Measurements from ENCODE around the gene OSBPL6.

DNA sequence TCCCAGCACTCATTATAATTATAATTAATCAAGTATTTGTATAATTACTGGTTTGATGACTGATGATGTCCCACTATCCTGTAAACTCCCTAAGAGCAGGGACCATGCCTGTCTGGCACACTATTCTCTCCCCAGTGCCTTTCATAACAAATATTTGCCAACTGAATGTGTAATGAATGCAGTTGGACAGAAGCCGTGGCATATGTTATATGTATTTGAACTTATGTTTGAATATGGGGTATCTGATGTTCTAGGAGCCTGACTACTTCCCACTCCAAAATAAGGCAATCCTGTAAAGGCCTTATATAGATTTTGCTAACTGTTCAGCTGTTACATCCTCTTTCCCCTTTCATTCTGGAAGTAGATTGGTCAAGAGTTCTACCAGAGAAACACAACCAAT, 19.7 kb downstream of the OSBPL6 start:
- TF ChIP-seq, protein P1, sequence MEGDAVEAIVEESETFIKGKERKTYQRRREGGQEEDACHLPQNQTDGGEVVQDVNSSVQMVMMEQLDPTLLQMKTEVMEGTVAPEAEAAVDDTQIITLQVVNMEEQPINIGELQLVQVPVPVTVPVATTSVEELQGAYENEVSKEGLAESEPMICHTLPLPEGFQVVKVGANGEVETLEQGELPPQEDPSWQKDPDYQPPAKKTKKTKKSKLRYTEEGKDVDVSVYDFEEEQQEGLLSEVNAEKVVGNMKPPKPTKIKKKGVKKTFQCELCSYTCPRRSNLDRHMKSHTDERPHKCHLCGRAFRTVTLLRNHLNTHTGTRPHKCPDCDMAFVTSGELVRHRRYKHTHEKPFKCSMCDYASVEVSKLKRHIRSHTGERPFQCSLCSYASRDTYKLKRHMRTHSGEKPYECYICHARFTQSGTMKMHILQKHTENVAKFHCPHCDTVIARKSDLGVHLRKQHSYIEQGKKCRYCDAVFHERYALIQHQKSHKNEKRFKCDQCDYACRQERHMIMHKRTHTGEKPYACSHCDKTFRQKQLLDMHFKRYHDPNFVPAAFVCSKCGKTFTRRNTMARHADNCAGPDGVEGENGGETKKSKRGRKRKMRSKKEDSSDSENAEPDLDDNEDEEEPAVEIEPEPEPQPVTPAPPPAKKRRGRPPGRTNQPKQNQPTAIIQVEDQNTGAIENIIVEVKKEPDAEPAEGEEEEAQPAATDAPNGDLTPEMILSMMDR (IDR thresholded peaks at IDR 0.05): no peak
- TF ChIP-seq POLR2AphosphoS5 (IDR thresholded peaks at IDR 0.05): no peak
- no peak for TF ChIP-seq POLR2A (IDR thresholded peaks at IDR 0.05)
